H1 (cell line): ENCODE results near the gene RBM47. TPM values are rescaled to one million over a fixed set of nuclear protein-coding genes. Genes with fewer than 3 reads are reported as not detected.

Experiments used
- ATF3 ChIP-seq: IDR thresholded peaks from 2 replicates; pipeline ENCODE4 v1.6.1; 2011; ENCODE audit warnings: low read depth, mild to moderate bottlenecking, low read length; ENCODE audit not compliant: insufficient read depth
- CHD7 ChIP-seq: fragments of 300-600 bp; sonication (generic); IDR thresholded peaks from 2 replicates; pipeline ENCODE4 v1.7.1; 2012; ENCODE audit warnings: low read length, moderate library complexity, mild to moderate bottlenecking, inconsistent platforms; ENCODE audit not compliant: insufficient replicate concordance
- polyA plus RNA-seq, 7 experiments: library from polyadenylated mRNA; depleted of rRNA in 3 of 7; stranded (reverse) in 5 of 7; unstranded in 2 of 7; fragments of >200 nt in 5 of 7; fragments of 200-250 nt in 2 of 7; gene quantifications; 1 replicate in 5 of 7; 2 replicates in 1 of 7; 4 replicates in 1 of 7; pipeline versions ENCODE4 v1.2.1 to v1.2.3, GENCODE V29; 2011 to 2013; ENCODE audit warnings: missing spikeins in 2 of 7, mixed read lengths in 2 of 7
- total RNA-seq: library from RNA; stranded (reverse); fragmentation: NEBNext Ultra II Directional; extraction: Animal tissue kit (Norgen Biotek cat#: 25700); gene quantifications from 2 replicates; pipeline ENCODE4 v1.2.1, GENCODE V29; 2021

The RBM47 gene
- total and polyA plus RNA-seq, 2 of the 8 experiments (the other 6 are each of a cell fraction or from before 2014, with no cell fraction given): 42.8 to 78.9 TPM

GRCh38 chr4:40515398-40516293 lies 114.0 kb downstream of the RBM47 start (continued):
- TF ChIP-seq CHD7: no peak
- no peak for TF ChIP-seq ATF3
